GM19035 (cell line): ENCODE results near the gene ARMC9.
A peak's percentile ranks its signal among the peaks of the same experiment; 100 is the strongest.
"Not testable (repeated sequence)": the region's sequence is repeated elsewhere in the genome, so short reads cannot be mapped to it uniquely, and the experiment has no call there.

Experiments
- ATAC-seq: cut with Tn5 transposase; IDR thresholded peaks from one replicate; pipeline ENCODE4 v1.9.1; 2021; ENCODE audit not compliant: unreplicated experiment

Gene ARMC9

GRCh38 chr2:231359441-231359840, 161.0 kb downstream of the ARMC9 start:
- ATAC-seq, result no peak

DNA sequence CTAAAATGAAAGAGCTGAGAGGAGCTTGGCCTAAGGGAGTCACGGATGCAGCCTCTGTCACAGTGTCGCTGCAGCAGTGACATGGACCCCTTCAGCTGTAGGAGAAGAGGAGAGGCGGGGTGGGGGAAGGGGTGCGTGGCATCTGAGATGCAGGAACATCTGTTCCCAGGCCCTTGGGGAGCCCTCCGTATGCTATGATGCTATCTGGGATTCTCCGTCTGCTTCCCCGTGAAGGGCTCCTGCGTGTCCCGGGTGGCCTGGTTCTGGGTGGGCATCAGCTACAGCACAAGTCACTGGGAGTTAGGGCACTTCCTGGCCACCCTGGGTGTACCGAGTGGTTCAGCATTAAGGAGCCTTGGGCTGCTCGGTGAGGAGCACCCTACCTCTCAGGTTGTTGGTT, 161.5 kb downstream of the ARMC9 start:
- ATAC-seq, result no peak

GRCh38 chr2:231360401-231360800, 162.0 kb downstream of the ARMC9 start:
- ATAC-seq, result no peak

- no peak for ATAC-seq
Measured at GRCh38 chr2:231360881-231361371, 162.5 kb downstream of the ARMC9 start.

- peak; percentile 88 for ATAC-seq
Measured at GRCh38 chr2:231361701-231362554, 163.5 kb downstream of the ARMC9 start.

DNA sequence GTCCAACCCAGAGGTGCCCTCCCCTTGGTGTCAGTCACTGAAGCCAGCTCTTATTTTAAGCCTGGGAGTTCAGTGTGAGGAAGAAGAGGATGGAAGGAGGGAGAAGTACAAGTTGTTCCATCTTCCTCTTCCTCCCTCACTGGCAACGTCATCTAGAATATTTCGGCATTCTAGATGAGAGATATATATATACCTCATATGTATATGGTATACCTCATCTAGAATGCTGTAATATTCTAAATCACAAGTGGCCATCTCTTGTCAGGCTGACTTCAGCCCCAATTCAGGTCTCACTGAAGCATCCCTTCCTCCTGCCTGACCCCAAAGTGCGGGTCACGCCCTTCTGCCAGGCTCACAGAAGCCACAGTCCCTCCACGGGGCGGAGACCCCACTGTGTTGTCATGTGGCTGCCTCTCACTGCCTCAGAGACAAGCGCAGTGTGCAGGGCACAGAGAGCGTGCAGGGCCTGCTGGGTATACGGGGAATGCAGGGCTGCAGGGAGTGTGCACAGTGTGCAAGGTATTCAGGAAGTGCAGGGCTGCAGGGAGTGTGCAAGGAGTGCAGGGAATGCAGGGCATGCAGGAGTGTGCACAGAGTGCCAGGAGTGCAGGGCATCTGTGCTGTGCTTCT, 164.2 kb downstream of the ARMC9 start:
- no peak for ATAC-seq

- no peak for ATAC-seq
Measured at GRCh38 chr2:231364061-231364460, 165.6 kb downstream of the ARMC9 start.

DNA sequence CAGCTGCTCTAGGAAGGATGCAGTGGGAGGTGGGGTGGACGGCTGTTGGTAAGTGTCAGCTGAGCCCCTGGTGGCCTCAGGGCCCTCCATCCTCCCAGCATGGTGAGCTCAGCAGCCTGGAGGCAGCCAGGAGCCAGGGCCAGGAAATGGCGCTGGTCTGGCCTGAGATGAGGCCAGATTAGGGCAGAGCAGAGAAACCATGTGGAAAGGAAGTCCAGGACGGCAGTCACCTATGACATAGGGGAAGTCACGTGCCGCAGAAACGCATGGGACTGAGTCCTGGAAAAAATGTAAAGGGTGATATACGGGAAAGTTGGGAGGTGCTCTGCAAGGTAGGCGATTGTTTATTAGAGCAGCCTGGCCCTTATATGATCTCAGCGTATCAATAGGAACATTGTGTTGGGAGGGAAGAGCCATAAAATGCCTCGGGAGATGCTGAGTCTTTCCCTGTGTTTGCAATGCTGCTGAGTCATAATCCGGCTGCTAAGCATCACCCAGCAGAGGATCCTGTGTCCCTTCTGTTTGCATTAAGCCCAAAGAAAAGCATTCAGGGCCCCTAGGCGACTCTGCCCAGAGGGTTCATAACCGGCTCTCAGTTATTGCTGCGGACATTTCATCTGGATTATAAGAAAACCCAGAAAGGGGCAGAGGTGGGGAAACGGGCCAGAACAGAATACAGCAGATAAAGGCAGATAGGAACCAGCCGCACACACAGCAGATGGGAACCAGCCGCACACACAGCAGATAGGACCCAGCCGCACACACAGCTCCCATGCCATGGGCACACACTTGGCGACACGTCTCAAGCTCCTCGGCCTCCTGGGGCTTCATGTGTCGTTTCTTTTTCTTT, 166.8 kb downstream of the ARMC9 start:
- ATAC-seq, result no peak

DNA sequence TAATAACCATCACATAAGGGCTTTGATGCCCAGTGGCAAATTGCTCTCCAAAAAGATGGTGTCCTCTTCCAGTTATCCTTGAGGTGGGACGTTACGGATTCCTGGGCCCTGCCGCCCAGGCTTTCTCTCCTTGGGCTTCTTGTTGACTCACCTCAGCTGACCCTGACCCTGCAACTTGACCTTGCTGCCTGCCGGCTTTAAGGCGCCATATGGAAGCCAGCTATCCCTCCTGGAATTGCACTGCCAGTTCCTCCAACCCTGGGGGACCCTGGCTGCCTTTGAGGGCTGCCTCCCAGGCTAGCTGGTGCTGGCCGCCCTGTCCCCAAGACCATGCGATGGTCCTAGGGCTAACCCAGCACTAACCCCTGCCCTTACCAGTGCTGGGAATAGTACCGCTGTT, 168.7 kb downstream of the ARMC9 start:
- ATAC-seq, result no peak

- no peak for ATAC-seq
Measured at GRCh38 chr2:231369580-231370428, 171.4 kb downstream of the ARMC9 start.

- no peak for ATAC-seq
Measured at GRCh38 chr2:231370429-231370748, 172.0 kb downstream of the ARMC9 start.

- no peak for ATAC-seq
Measured at GRCh38 chr2:231370749-231371429, 172.5 kb downstream of the ARMC9 start.

GRCh38 chr2:231371430-231372054, 173.1 kb downstream of the ARMC9 start:
- ATAC-seq, result no peak

DNA sequence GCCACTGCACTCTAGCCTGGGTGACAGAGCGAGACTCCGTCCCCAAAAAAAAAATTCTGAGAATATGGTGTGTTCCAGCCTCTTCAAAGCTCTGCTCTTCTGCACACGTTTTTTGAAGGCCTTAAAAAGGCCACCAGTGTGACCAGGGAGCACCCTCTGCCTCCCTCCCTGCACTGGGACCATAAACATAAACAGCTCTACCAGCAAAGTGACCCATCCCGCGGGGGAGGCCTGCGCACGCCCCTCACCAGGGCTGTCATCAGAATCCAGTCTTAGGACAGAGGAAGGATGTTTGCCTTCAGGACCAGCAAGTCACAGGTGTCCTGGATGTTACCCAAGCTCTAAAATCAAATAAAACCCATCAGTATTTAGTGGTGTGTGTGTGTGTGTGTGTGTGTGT, 173.9 kb downstream of the ARMC9 start:
- no peak for ATAC-seq

- ATAC-seq, result no peak
Measured at GRCh38 chr2:231373184-231373583, 174.8 kb downstream of the ARMC9 start.

DNA sequence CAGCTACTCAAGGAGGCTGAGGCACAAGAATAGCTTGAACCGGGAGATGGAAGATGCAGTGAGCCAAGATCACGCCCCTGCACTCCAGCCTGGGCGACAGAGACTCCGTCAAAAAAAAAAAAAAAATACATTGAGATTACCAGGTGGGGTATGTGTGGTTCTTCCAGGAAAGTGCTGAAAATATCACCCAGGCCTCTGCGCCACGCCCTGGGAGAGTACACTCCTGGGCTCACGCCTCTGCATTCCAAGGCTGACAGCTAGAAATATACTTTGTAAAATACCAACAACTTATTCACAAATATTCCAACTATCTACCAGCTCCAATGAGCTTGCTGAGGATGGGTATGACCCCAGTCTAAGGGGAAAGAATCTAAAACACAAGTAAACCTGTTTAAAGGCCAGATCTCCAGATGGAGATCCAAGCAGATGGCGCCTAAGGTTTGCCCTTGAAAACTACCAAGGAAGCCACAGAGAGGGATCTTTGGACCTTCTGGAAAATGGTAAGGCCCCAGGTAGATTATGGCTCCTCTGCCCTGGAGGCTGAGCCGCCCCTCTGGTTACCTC, 175.4 kb downstream of the ARMC9 start:
- no peak for ATAC-seq

DNA sequence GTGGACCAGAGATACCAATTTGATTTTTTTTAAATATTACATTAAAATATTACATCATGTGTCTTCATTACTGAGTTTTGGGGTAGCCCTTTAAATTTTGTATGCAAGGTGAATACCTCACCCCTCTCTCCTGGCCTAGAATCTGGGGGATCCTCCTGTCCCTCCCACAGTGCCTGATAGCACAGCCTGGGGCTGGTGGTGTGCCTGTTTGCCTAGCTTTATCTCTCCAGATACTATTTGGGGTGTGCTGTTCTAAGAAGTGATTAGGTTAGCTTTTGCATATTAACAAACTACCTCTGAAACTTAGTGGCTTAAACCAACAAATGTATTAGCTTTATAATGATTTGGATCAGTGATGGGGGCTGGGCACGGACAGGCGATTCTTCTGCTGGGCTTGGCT, 176.3 kb downstream of the ARMC9 start:
- ATAC-seq, result no peak

GRCh38 chr2:231375994-231376615, 177.7 kb downstream of the ARMC9 start:
- ATAC-seq, result not testable (repeated sequence)

DNA sequence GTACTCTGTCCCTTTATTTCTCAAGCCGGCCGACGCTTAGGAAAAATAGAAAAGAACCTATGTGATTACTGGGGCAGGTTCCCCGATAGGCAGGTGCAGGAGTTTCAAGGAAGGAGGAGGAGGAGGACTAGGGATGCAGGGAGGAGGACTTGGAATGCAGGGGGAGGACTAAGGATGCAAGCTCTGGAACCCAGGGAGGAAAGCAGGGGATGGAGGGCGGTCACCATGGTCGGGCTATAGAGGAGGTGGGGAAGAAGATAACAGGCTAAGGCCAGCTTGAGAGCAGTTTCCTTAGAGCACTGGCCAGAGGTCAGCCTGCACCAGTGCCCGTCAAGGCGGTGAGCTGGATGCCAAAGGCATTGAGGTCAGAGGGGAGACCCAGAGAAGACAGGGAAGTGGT, 178.4 kb downstream of the ARMC9 start:
- no peak for ATAC-seq
